NB4 (cell line): ENCODE results near the gene ANKRD12.

ENCODE experiments used
- MYC ChIP-seq: IDR thresholded peaks from 2 replicates; pipeline ENCODE4 v1.6.1; 2011; ENCODE audit warnings: low read depth, low read length
- TF ChIP-seq, protein P1 (sequence below): IDR thresholded peaks from one replicate; pipeline ENCODE4 v1.5.1; 2012; ENCODE audit warnings: low read depth, low read length

GRCh38 chr18:9123520-9123919 lies 13.1 kb upstream of the ANKRD12 start:
- TF ChIP-seq, protein P1, sequence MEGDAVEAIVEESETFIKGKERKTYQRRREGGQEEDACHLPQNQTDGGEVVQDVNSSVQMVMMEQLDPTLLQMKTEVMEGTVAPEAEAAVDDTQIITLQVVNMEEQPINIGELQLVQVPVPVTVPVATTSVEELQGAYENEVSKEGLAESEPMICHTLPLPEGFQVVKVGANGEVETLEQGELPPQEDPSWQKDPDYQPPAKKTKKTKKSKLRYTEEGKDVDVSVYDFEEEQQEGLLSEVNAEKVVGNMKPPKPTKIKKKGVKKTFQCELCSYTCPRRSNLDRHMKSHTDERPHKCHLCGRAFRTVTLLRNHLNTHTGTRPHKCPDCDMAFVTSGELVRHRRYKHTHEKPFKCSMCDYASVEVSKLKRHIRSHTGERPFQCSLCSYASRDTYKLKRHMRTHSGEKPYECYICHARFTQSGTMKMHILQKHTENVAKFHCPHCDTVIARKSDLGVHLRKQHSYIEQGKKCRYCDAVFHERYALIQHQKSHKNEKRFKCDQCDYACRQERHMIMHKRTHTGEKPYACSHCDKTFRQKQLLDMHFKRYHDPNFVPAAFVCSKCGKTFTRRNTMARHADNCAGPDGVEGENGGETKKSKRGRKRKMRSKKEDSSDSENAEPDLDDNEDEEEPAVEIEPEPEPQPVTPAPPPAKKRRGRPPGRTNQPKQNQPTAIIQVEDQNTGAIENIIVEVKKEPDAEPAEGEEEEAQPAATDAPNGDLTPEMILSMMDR, result no peak
- TF ChIP-seq MYC, result no peak
